GM12878 (cell line): ENCODE data around the gene CAMKMT.

Experiments used
- POLR2A ChIP-seq: IDR thresholded peaks from 2 replicates; pipeline ENCODE4 v1.6.1; 2011; ENCODE audit warnings: low read depth, mild to moderate bottlenecking, low read length
- TF ChIP-seq, protein P1 (sequence below): IDR thresholded peaks from 2 replicates; pipeline ENCODE4 v1.6.1; 2011; ENCODE audit warnings: low read depth, mild to moderate bottlenecking, low read length, moderate library complexity, borderline replicate concordance; ENCODE audit errors: extremely low read depth

DNA sequence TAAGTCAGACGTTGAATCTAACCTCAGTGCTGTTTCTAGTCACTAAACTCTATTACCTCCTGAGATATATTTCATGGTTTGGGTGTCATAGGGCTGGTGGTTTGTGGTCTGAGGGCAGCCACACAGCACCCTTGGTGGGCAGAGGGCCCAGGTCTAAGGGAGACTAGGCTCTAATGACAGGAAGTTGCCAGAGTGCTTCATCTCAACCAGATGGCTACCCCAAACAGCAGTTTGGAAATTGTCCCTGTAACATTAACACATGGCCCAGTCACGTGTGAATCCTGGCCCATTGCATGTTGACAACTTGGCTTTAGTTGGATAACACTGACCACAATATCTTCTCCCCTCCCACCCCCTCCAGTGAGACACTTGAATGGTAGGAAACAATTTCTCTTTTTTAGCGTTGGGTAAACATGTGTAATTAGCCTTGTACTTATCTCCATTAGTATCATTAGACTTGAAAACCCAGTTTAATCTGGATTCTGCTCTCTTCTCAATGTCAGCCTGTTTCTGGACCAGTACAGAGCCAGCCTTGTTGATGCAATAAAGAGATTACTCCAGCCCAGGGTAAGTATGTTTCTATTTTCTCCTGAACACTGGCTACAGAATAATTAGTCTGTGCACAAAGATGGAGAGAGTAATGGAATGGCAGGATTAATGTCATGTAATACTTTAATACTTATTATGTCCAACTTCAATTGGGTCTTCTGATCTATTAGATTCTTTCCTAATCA lies 392.0 kb downstream of the CAMKMT start:
- TF ChIP-seq, protein P1, sequence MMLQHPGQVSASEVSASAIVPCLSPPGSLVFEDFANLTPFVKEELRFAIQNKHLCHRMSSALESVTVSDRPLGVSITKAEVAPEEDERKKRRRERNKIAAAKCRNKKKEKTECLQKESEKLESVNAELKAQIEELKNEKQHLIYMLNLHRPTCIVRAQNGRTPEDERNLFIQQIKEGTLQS: no peak
- no peak for TF ChIP-seq POLR2A
